Neural cell (in vitro differentiated cells): ENCODE results near the gene CLDN34. TPM values are rescaled to one million over a fixed set of nuclear protein-coding genes. Genes with fewer than 3 reads are reported as not detected.

Experiments
- H2AFZ ChIP-seq: fragments of 200-600, 300-800 bp; sonication (generic), shearing (Covaris generic); 2 replicates; pipeline ENCODE4 v1.6.0; 2014; ENCODE audit warnings: low read depth, mild to moderate bottlenecking, antibody characterized with exemption, low read length, moderate library complexity
- H3F3A ChIP-seq: fragments of 200-600 bp; shearing (Covaris generic); 2 replicates; pipeline ENCODE4 v1.6.1; 2016; ENCODE audit warnings: mild to moderate bottlenecking, moderate library complexity, mixed read lengths, antibody characterized with exemption, low read length; ENCODE audit not compliant: insufficient read depth, poor library complexity, severe bottlenecking
- H3K27ac ChIP-seq: fragments of 200-600, 300-800 bp; sonication (generic), shearing (Covaris generic); 2 replicates; pipeline ENCODE4 v1.5.1; 2014; ENCODE audit warnings: mild to moderate bottlenecking, low read length, moderate library complexity
- H3K27me3 ChIP-seq: fragments of 300-800, 200-600 bp; sonication (generic), shearing (Covaris generic); 2 replicates; pipeline ENCODE4 v1.6.0; 2014; ENCODE audit warnings: mild to moderate bottlenecking, low read depth, low read length, moderate library complexity; ENCODE audit not compliant: insufficient read depth
- H3K36me3 ChIP-seq: fragments of 300-800, 200-600 bp; sonication (generic), shearing (Covaris generic); 2 replicates; pipeline ENCODE4 v1.5.1; 2014; ENCODE audit warnings: mild to moderate bottlenecking, antibody characterized with exemption, low read length, moderate library complexity; ENCODE audit not compliant: insufficient read depth
- H3K4me2 ChIP-seq: fragments of 300-800, 200-600 bp; sonication (generic), shearing (Covaris generic); 2 replicates; pipeline ENCODE4 v1.6.0; 2014; ENCODE audit warnings: mild to moderate bottlenecking, low read length
- H3K4me3 ChIP-seq: fragments of 300-800, 200-600 bp; sonication (generic), shearing (Covaris generic); 2 replicates; pipeline ENCODE4 v1.5.1; 2014; ENCODE audit warnings: mild to moderate bottlenecking, low read length, moderate library complexity
- H3K79me2 ChIP-seq: fragments of 200-600 bp; shearing (Covaris generic); replicated peaks from 2 replicates; pipeline ENCODE4 v1.6.0; 2014; ENCODE audit warnings: mild to moderate bottlenecking, low read length, moderate library complexity; ENCODE audit not compliant: insufficient read depth
- H3K9ac ChIP-seq: fragments of 300-800, 200-600 bp; sonication (generic), shearing (Covaris generic); 2 replicates; pipeline ENCODE4 v1.6.1; 2016; ENCODE audit warnings: mild to moderate bottlenecking, low read length, mixed read lengths
- H3K9me2 ChIP-seq: fragments of 200-600 bp; shearing (Covaris generic); 2 replicates; pipeline ENCODE4 v1.6.1; 2016; ENCODE audit warnings: mild to moderate bottlenecking, low read length, mixed read lengths; ENCODE audit not compliant: insufficient read depth
- H3K9me3 ChIP-seq: fragments of 200-600, 300-800 bp; sonication (generic), shearing (Covaris generic); 2 replicates; pipeline ENCODE4 v1.6.1; 2016; ENCODE audit warnings: mild to moderate bottlenecking, mixed run types, low read length, moderate library complexity, mixed read lengths
- H4K20me1 ChIP-seq: fragments of 200-600 bp; shearing (Covaris generic); 2 replicates; pipeline ENCODE4 v1.6.1; 2016; ENCODE audit warnings: mild to moderate bottlenecking, mixed run types; ENCODE audit not compliant: insufficient read depth
- CTCF ChIP-seq: fragments of 450-650 bp; IDR thresholded peaks from 2 replicates; pipeline ENCODE4 v1.5.1; 2014; ENCODE audit warnings: antibody characterized with exemption, mild to moderate bottlenecking, moderate library complexity; ENCODE audit not compliant: poor library complexity, severe bottlenecking
- EP300 ChIP-seq: fragments of 450-650 bp; conservative IDR thresholded peaks from 2 replicates; pipeline ENCODE4 v1.6.1; 2014; ENCODE audit warnings: antibody characterized with exemption, mild to moderate bottlenecking, moderate library complexity; ENCODE audit not compliant: poor library complexity, severe bottlenecking
- EZH2 ChIP-seq: fragments of 200-600, 300-800 bp; shearing (Covaris generic), sonication (generic); IDR thresholded peaks from 2 replicates; pipeline ENCODE4 v1.6.1; 2014; ENCODE audit warnings: antibody characterized with exemption, low read length, borderline replicate concordance, mild to moderate bottlenecking; ENCODE audit not compliant: insufficient read depth, poor library complexity, severe bottlenecking
- MXI1 ChIP-seq: fragments of 450-650 bp; conservative IDR thresholded peaks from 2 replicates; pipeline ENCODE4 v1.6.1; 2014; ENCODE audit warnings: antibody characterized with exemption, mild to moderate bottlenecking; ENCODE audit not compliant: poor library complexity, severe bottlenecking
- POLR2AphosphoS5 ChIP-seq: IDR thresholded peaks from 2 replicates; pipeline ENCODE4 v1.6.1; 2012
- RAD21 ChIP-seq: fragments of 450-650 bp; conservative IDR thresholded peaks from 2 replicates; pipeline ENCODE4 v1.6.1; 2014; ENCODE audit warnings: antibody characterized with exemption, mild to moderate bottlenecking, moderate library complexity
- REST ChIP-seq: IDR thresholded peaks from 2 replicates; pipeline ENCODE4 v1.6.1; 2012; ENCODE audit warnings: borderline replicate concordance
- SMC3 ChIP-seq: fragments of 450-650 bp; conservative IDR thresholded peaks from 2 replicates; pipeline ENCODE4 v1.6.1; 2014; ENCODE audit warnings: antibody characterized with exemption, mild to moderate bottlenecking, moderate library complexity; ENCODE audit not compliant: poor library complexity
- TAF1 ChIP-seq: IDR thresholded peaks from 2 replicates; pipeline ENCODE4 v1.6.1; 2012; ENCODE audit warnings: low read depth
- polyA plus RNA-seq: library from polyadenylated mRNA; depleted of rRNA; stranded (reverse); fragments of >200 nt; gene quantifications from 2 replicates; pipeline ENCODE4 v1.2.3, GENCODE V29; 2014

Gene CLDN34
- polyA plus RNA-seq, 1 donor from 2014 or later = not detected

- no peaks in the 10 kb centered on the region for H3K79me2 ChIP-seq
- no peak overlapping the region for H3K4me3 ChIP-seq
- H2AFZ ChIP-seq = no peak overlapping the region
- H3K27me3 ChIP-seq = no peaks in the 10 kb centered on the region
- no peaks in the 10 kb centered on the region for H3K9me2 ChIP-seq
- H3K36me3 ChIP-seq = no peaks in the 10 kb centered on the region
- no peak overlapping the region for H3K9ac ChIP-seq
- no peak overlapping the region for H3K4me2 ChIP-seq
- H4K20me1 ChIP-seq = no peaks in the 10 kb centered on the region
- H3F3A ChIP-seq = no peaks in the 10 kb centered on the region
- no peaks in the 10 kb centered on the region for H3K9me3 ChIP-seq
- TF ChIP-seq SMC3 (no peak), EP300 (no peak), CTCF (no peak), RAD21 (no peak)
- H3K27ac ChIP-seq = no peak overlapping the region
Observed at GRCh38 chrX:9980927-9981326, 13.8 kb downstream of the CLDN34 start.

GRCh38 chrX:9983441-9983840 lies 16.3 kb downstream of the CLDN34 start:
- Histone ChIP-seq H3K4me3 (no peak overlapping the region), H4K20me1 (no peaks in the 10 kb centered on the region), H3F3A (no peaks in the 10 kb centered on the region), H3K9me3 (no peaks in the 10 kb centered on the region), H3K27ac (no peak overlapping the region), H3K9me2 (no peaks in the 10 kb centered on the region), H3K36me3 (no peaks in the 10 kb centered on the region), H2AFZ (no peak overlapping the region), H3K4me2 (no peak overlapping the region), H3K79me2 (no peaks in the 10 kb centered on the region), H3K9ac (no peak overlapping the region), H3K27me3 (no peaks in the 10 kb centered on the region)
- TF ChIP-seq MXI1 (no peak), CTCF (no peak), REST (no peak), RAD21 (no peak), EP300 (no peak), SMC3 (no peak), EZH2 (no peak), TAF1 (no peak), POLR2AphosphoS5 (no peak)
